GM12875 (cell line): ENCODE results near the gene RAB12.

ENCODE experiments used
- H3K4me3 ChIP-seq: one replicate; pipeline ENCODE4 v1.5.1; 2011; ENCODE audit warnings: low read depth, low read length, control low read depth
- TF ChIP-seq, protein P1 (sequence below): IDR thresholded peaks from 2 replicates; pipeline ENCODE4 v1.5.1; 2011; ENCODE audit warnings: low read depth, mild to moderate bottlenecking, control low read depth, inconsistent platforms, low read length, moderate library complexity, borderline replicate concordance; ENCODE audit not compliant: insufficient read depth

The RAB12 gene

DNA sequence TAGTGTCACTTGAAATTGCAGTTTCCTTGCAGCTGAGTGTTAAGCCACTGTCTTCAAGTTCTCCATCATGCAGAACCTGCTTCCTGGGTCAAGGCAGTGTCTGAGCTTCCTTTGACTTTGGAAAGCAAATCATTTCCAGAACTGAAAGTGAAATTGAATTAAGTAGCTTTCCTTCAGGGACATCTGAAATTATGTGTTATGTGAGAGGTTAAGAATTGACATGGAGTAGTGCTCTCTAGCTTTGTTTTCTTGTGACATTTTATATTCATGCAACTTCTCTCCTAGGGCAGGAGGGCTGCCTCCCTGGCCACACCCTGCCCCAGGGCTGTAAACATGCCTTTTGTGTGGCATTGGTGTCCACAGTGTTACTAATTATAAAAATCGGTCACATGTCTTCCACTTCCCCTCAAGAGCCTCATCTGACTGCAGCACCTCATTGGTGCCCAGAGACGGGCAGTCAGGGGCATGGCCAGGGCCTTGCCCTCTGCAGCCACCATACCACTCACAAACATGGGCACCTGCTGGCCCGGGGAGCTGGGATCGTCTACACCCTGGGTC is 14.4 kb downstream of the RAB12 start:
- TF ChIP-seq, protein P1, sequence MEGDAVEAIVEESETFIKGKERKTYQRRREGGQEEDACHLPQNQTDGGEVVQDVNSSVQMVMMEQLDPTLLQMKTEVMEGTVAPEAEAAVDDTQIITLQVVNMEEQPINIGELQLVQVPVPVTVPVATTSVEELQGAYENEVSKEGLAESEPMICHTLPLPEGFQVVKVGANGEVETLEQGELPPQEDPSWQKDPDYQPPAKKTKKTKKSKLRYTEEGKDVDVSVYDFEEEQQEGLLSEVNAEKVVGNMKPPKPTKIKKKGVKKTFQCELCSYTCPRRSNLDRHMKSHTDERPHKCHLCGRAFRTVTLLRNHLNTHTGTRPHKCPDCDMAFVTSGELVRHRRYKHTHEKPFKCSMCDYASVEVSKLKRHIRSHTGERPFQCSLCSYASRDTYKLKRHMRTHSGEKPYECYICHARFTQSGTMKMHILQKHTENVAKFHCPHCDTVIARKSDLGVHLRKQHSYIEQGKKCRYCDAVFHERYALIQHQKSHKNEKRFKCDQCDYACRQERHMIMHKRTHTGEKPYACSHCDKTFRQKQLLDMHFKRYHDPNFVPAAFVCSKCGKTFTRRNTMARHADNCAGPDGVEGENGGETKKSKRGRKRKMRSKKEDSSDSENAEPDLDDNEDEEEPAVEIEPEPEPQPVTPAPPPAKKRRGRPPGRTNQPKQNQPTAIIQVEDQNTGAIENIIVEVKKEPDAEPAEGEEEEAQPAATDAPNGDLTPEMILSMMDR = no peak
- no peak overlapping the region for H3K4me3 ChIP-seq

DNA sequence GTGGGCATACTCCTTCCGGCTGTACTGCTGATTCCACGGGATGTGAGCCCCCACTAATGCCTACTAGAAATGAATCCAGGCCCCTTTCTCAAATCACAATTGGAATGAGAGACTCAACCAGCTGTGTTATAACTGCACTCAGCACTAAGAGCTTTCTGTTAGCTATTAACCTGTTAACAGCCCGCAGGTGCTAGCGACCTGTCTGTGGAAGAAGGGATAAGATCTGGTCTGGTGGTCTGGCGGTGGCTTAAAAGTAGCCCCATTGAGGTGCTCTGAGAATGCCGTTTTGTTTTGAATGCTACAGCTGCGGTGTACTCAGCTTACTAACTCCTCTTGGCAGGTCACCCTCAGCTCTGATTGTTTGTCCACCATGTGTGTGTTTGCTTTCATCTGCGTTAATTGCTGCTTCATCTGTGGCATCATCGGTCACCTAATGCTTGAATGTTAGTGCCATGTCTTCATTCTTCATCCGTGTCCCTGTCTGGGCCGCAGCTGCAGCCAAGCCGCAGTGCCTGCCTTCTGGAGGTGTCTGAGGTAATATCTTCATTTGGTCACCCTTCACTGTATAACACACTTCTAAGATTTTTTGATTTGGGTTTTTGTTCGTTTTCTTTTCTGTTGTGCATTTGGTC is 16.3 kb downstream of the RAB12 start:
- no peak overlapping the region for H3K4me3 ChIP-seq
- TF ChIP-seq, protein P1 = no peak

DNA sequence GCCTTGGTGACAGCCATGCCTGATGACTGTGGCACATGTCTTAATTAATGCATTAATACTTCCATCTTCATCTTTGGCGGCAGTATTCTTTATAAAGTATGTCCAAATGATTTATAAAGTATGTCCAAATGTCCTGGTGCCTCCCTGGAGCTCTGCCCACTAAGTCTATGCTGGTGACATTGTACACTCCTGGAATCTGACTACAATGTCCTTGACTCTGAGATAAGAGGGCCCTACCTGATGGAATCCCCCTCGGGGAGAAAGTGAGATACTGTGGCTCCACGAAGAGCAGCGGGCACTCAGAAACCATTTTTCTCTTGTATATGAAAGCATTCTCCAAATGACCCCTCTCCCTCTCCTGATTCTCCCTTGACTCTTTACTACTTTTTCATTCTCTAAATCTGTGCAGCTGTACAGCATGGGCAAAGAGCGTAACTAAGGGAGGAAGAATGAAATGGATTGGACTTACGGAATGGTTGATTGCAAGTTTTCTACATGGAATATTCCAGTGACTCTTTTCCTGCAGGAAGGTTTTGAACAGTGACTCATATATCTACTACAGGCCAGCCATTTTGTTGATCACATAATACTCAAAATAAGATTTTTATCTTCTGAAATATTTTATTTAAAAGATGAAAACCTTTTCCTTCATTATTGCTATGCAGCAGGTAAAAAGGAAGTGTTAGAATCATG is 17.3 kb downstream of the RAB12 start:
- no peak overlapping the region for H3K4me3 ChIP-seq
- TF ChIP-seq, protein P1 = no peak

DNA sequence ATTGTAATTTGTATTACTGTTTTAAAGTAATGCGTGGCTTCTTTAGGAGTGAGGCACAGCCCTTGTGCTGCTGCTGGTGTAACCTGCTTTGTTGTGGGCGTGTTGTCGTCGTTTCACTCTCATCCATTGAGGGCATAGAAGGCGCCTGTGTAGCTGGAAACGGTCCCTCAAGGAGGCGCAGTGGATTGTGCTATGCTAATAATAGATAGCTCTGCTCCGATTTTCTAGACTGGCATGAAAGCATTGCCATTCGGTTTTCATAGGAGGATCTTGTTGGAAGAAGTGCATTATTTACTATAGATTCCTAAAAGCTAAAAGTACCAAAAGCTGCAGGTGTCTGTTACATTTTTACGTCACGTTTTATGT is 17.9 kb downstream of the RAB12 start:
- TF ChIP-seq, protein P1 = no peak
- H3K4me3 ChIP-seq = no peak overlapping the region

DNA sequence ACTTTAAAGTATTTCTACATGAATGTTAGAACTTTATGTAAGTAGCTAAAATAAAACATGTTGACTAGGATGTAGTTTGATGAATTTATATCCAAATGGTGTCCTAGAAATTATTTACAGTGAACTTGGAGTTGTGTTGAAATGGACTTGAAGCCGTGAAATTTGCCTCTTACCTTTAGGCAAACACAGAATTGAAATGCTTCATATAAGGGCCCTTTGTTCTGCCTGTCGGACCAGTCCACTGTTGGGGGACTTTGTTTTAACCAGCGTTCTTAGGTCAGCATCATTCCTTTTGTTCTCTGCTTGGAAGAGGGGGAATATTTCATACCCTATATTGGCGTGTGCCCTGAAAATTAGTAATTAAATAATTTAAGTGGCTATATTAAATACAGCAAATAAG is 18.3 kb downstream of the RAB12 start:
- TF ChIP-seq, protein P1 = no peak

DNA sequence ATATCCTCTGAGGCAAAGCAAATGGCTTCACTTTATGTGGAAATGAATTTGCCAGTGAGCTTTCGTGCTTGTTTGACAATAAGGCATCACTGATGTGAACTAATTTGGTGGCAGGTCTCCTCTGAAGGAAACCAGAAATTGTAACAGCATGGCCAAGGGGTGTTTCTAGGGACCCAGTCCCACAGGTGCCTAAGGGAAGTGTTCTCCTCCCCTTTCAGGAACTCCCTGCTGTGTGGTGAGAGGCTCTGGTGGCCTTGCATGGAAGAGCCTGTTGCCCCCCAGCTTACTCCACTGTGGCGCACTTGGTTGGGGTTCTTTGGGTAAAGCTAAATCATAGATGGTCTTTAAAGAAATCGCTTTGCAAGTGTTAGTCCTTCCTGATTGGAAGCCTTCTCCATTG is 20.4 kb downstream of the RAB12 start:
- no peak overlapping the region for H3K4me3 ChIP-seq
- TF ChIP-seq, protein P1 = no peak

More for the DNA sequence above, 18.3 kb downstream of the RAB12 start:
- H3K4me3 ChIP-seq = no peak overlapping the region

DNA sequence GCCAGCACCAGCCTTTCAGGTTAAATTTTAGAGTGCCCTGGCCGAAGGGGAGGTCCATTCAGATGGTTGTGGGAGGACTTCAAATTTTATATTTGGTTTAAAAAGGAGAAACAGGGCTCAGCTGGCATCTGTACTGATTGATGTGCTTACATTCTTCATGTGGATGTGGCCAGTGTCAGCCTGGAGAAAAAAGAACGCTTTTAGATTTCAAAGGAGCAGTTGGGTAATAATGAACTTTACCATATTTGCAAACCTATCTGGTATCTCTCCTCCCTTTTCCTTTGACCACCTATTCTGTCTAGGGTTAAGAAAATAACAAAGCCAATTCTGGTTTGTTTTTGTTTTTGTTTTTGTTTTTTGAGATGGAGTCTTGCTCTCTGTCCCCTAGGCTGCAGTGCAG is 21.3 kb downstream of the RAB12 start:
- TF ChIP-seq, protein P1 = no peak
- H3K4me3 ChIP-seq = no peak overlapping the region
